Astrocyte (in vitro differentiated cells and primary cell): ENCODE measurements around the gene ITGA1. TPM values are rescaled to one million over a fixed set of nuclear protein-coding genes. Genes with fewer than 3 reads are reported as not detected.

Experiments used
- DNase-seq: peaks from one replicate; pipeline ENCODE4 v3.0.0-alpha.2; 2010; ENCODE audit warnings: low read depth
- FAIRE-seq: peaks from 2 replicates; lab custom pipeline; 2011; peaks lifted over from hg19 to GRCh38; lab: Jason Lieb, UNC
- H2AFZ ChIP-seq: 2 replicates; pipeline ENCODE4 v1.6.0; 2012; ENCODE audit warnings: low read depth, low read length, inconsistent platforms
- H3K27ac ChIP-seq: 2 replicates; pipeline ENCODE4 v1.5.1; 2011; ENCODE audit warnings: low read depth, low read length, inconsistent platforms
- H3K27me3 ChIP-seq: 2 replicates; pipeline ENCODE4 v1.6.0; 2011; ENCODE audit warnings: low read length, inconsistent platforms; ENCODE audit not compliant: insufficient read depth
- H3K36me3 ChIP-seq: 2 replicates; pipeline ENCODE4 v1.5.1; 2011; ENCODE audit warnings: low read length, inconsistent platforms; ENCODE audit not compliant: insufficient read depth
- H3K4me1 ChIP-seq: 2 replicates; pipeline ENCODE4 v1.5.1; 2011; ENCODE audit warnings: low read length, inconsistent platforms; ENCODE audit not compliant: insufficient read depth
- H3K4me2 ChIP-seq: 2 replicates; pipeline ENCODE4 v1.6.0; 2012; ENCODE audit warnings: low read length, inconsistent platforms
- H3K4me3 ChIP-seq: 2 replicates; pipeline ENCODE4 v1.5.1; 2011; ENCODE audit warnings: low read depth, mild to moderate bottlenecking, low read length, inconsistent platforms; ENCODE audit not compliant: insufficient read depth
- H3K79me2 ChIP-seq: 2 replicates; pipeline ENCODE4 v1.6.0; 2012; ENCODE audit warnings: mild to moderate bottlenecking, low read length, inconsistent platforms; ENCODE audit not compliant: insufficient read depth
- H3K9ac ChIP-seq: 2 replicates; pipeline ENCODE4 v1.6.0; 2012; ENCODE audit warnings: mild to moderate bottlenecking, low read length, inconsistent platforms
- H3K9me3 ChIP-seq: 2 replicates; pipeline ENCODE4 v1.5.1; 2012; ENCODE audit warnings: low read depth, mild to moderate bottlenecking, low read length, inconsistent platforms; ENCODE audit not compliant: insufficient read depth
- H4K20me1 ChIP-seq: 2 replicates; pipeline ENCODE4 v1.6.0; 2012; ENCODE audit warnings: low read length, inconsistent platforms; ENCODE audit not compliant: insufficient read depth
- H3K27ac Mint-ChIP-seq: one replicate; pipeline ENCODE4 v1.8.0; 2021; ENCODE audit warnings: mild to moderate bottlenecking, mixed read lengths; ENCODE audit not compliant: unreplicated experiment
- H3K27me3 Mint-ChIP-seq: one replicate; pipeline ENCODE4 v1.8.0; 2021; ENCODE audit warnings: low read depth, mixed read lengths; ENCODE audit not compliant: unreplicated experiment
- H3K36me3 Mint-ChIP-seq: one replicate; pipeline ENCODE4 v1.8.0; 2021; ENCODE audit warnings: low read depth, mixed read lengths; ENCODE audit not compliant: unreplicated experiment
- H3K4me1 Mint-ChIP-seq: one replicate; pipeline ENCODE4 v1.8.0; 2021; ENCODE audit warnings: low read depth, mixed read lengths; ENCODE audit not compliant: unreplicated experiment
- H3K4me3 Mint-ChIP-seq: one replicate; pipeline ENCODE4 v1.8.0; 2021; ENCODE audit warnings: mild to moderate bottlenecking, moderate library complexity, mixed read lengths; ENCODE audit not compliant: unreplicated experiment
- H3K9me3 Mint-ChIP-seq: one replicate; pipeline ENCODE4 v1.8.0; 2021; ENCODE audit warnings: mild to moderate bottlenecking, mixed read lengths; ENCODE audit not compliant: unreplicated experiment
- EZH2 ChIP-seq: IDR thresholded peaks from 2 replicates; pipeline ENCODE4 v1.6.1; 2012; ENCODE audit warnings: mild to moderate bottlenecking, low read length, inconsistent platforms; ENCODE audit not compliant: insufficient read depth
- total RNA-seq: library from RNA; stranded (reverse); gene quantifications from 2 replicates; pipeline ENCODE4 v1.2.1, GENCODE V29; 2021
- TF ChIP-seq, protein P1 (sequence below): IDR thresholded peaks from 2 replicates; pipeline ENCODE4 v1.5.1; 2011; ENCODE audit warnings: low read depth, mild to moderate bottlenecking, inconsistent platforms, low read length, moderate library complexity; ENCODE audit not compliant: insufficient read depth

Gene ITGA1
- total RNA-seq, 1 donor from 2014 or later = 73.7 TPM

DNA sequence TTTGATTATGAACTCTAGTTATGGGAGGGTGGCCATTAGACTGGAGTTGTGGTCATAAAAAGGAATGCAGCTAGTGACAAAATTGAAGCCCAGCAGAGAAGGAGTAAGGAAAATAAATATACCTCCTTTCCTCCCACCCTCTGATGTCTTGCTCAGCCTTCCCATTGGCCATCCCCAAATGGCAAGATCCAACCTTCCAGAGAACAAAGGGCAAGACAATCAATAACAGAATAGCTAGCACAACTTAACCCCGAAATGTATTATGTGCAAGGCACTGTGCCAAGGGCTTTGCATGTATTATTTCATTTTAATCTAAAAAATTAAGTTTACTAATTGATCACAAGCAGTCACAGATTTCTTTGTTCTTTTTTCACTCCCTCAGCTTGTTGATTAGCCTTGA lies 3.6 kb downstream of the ITGA1 start:
- H3K9ac ChIP-seq = no peak overlapping the region
- H3K4me3 Mint-ChIP-seq = peak overlapping the region; percentile 43
- no peak overlapping the region for H2AFZ ChIP-seq
- TF ChIP-seq, protein P1, sequence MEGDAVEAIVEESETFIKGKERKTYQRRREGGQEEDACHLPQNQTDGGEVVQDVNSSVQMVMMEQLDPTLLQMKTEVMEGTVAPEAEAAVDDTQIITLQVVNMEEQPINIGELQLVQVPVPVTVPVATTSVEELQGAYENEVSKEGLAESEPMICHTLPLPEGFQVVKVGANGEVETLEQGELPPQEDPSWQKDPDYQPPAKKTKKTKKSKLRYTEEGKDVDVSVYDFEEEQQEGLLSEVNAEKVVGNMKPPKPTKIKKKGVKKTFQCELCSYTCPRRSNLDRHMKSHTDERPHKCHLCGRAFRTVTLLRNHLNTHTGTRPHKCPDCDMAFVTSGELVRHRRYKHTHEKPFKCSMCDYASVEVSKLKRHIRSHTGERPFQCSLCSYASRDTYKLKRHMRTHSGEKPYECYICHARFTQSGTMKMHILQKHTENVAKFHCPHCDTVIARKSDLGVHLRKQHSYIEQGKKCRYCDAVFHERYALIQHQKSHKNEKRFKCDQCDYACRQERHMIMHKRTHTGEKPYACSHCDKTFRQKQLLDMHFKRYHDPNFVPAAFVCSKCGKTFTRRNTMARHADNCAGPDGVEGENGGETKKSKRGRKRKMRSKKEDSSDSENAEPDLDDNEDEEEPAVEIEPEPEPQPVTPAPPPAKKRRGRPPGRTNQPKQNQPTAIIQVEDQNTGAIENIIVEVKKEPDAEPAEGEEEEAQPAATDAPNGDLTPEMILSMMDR = no peak
- TF ChIP-seq EZH2 = no peak
- H3K9me3 ChIP-seq = no peaks in the 10 kb centered on the region
- no peak overlapping the region for H3K4me3 ChIP-seq
- no peak overlapping the region for H3K4me2 ChIP-seq
- peaks cover 12% of the 10 kb centered on the region for H3K4me1 ChIP-seq
- peaks cover 15% of the 10 kb centered on the region for H3K4me1 Mint-ChIP-seq
- H3K79me2 ChIP-seq = peaks cover 16% of the 10 kb centered on the region
- FAIRE-seq (no peak), DNase-seq (no peak)
- no peaks in the 10 kb centered on the region for H4K20me1 ChIP-seq
- no peaks in the 10 kb centered on the region for H3K27me3 Mint-ChIP-seq
- H3K36me3 Mint-ChIP-seq = peaks cover 4% of the 10 kb centered on the region
- H3K27ac Mint-ChIP-seq = no peak overlapping the region
- no peaks in the 10 kb centered on the region for H3K9me3 Mint-ChIP-seq
- no peaks in the 10 kb centered on the region for H3K36me3 ChIP-seq
- no peak overlapping the region for H3K27ac ChIP-seq
- no peaks in the 10 kb centered on the region for H3K27me3 ChIP-seq

DNA sequence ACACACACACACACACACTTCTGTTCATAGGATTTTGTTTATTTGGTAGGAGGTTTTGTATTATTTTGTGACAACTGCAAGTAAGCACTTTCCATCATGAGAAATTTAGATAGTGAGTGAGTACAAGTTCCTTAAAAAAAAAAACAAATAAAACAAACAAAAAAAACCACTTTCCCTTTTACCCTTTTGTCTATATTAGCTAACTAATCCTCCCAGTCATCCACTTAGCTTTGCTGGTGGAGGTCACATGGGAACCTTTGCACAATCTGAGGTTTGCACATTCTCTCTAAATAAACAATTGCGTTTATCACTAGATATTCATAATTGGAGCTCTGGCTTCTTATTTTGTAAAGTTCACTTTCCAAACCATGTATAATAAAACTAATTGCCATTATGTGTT lies 6.8 kb downstream of the ITGA1 start:
- Histone ChIP-seq H3K9ac (no peak overlapping the region), H3K4me2 (no peak overlapping the region), H3K79me2 (peaks cover 28% of the 10 kb centered on the region), H3K4me1 (peaks cover 9% of the 10 kb centered on the region), H2AFZ (no peak overlapping the region), H3K27ac (no peak overlapping the region), H3K36me3 (no peaks in the 10 kb centered on the region), H4K20me1 (no peaks in the 10 kb centered on the region), H3K9me3 (no peaks in the 10 kb centered on the region), H3K4me3 (no peak overlapping the region), H3K27me3 (no peaks in the 10 kb centered on the region)
- Mint-ChIP-seq H3K27ac (no peak overlapping the region), H3K9me3 (no peaks in the 10 kb centered on the region), H3K4me1 (peaks cover 32% of the 10 kb centered on the region), H3K36me3 (peaks cover 4% of the 10 kb centered on the region), H3K4me3 (no peak overlapping the region), H3K27me3 (no peaks in the 10 kb centered on the region)
- FAIRE-seq (no peak), DNase-seq (no peak)
- TF ChIP-seq, protein P1 = no peak
- no peak for TF ChIP-seq EZH2

DNA sequence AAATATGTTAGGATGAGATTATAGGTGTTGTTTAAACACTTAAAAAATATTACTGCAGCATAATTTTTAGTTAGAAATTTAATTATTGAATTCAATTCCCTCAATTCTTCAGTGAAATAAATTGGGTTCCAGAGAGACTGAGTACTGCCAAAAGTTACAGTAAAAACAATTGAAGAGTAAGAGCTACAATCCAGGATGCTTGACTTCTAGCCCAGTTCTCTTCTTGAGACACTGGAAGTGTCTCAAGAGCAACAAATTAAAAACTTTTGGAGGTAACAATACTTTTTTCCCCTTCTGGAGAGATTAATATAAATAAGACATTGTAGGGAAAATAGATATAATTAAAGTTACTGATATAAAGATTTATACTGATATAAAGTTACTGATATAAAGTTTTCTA lies 8.3 kb downstream of the ITGA1 start:
- H3K27me3 Mint-ChIP-seq = no peaks in the 10 kb centered on the region
- H3K9me3 ChIP-seq = no peaks in the 10 kb centered on the region
- no peak overlapping the region for H3K4me3 Mint-ChIP-seq
- no peak overlapping the region for H2AFZ ChIP-seq
- no peak overlapping the region for H3K9ac ChIP-seq
- H3K79me2 ChIP-seq = peaks cover 27% of the 10 kb centered on the region
- no peak overlapping the region for H3K4me2 ChIP-seq
- H3K4me3 ChIP-seq = no peak overlapping the region
- no peaks in the 10 kb centered on the region for H3K9me3 Mint-ChIP-seq
- TF ChIP-seq EZH2 = no peak
- TF ChIP-seq, protein P1 = no peak
- H3K27ac Mint-ChIP-seq = no peak overlapping the region
- H3K27ac ChIP-seq = no peak overlapping the region
- H3K4me1 ChIP-seq = peaks cover 14% of the 10 kb centered on the region
- H3K4me1 Mint-ChIP-seq = peaks cover 25% of the 10 kb centered on the region
- H3K36me3 Mint-ChIP-seq = peaks cover 4% of the 10 kb centered on the region
- H4K20me1 ChIP-seq = peaks cover 2% of the 10 kb centered on the region
- H3K27me3 ChIP-seq = no peaks in the 10 kb centered on the region
- no peaks in the 10 kb centered on the region for H3K36me3 ChIP-seq
- FAIRE-seq = no peak
- DNase-seq = no peak
